Heart left ventricle (tissue), 16 donors: ENCODE measurements around the gene PCDHA10. TPM values are rescaled to one million over a fixed set of nuclear protein-coding genes. Genes with fewer than 3 reads are reported as not detected.

ENCODE experiments used
- ATAC-seq, 4 donors: fragments of 200-7000 bp; cut with Tn5 transposase; one replicate each; pipeline ENCODE4 v1.9.1; 2020 to 2022; ENCODE audit warnings: moderate library complexity in 4 of 4, mild to moderate bottlenecking in 3 of 4, moderate number of reproducible peaks in 1 of 4
- DNase-seq, 5 donors: peaks; one replicate each; pipeline ENCODE4 v3.0.0-alpha.2; 2020
- H3K27ac ChIP-seq, 12 donors: fragments of 200-600 bp; sonication (generic) in 4 of 12; one replicate each; pipeline versions ENCODE4 v1.5.0 to v1.8.0; 2016 to 2022; ENCODE audit warnings: mild to moderate bottlenecking in 2 of 12
- H3K27me3 ChIP-seq, 9 donors: fragments of 200-600 bp; sonication (generic) in 2 of 9; one replicate each; pipeline versions ENCODE4 v1.5.1 to v1.8.0; 2016 to 2022; ENCODE audit warnings: mild to moderate bottlenecking in 3 of 9
- H3K36me3 ChIP-seq, 9 donors: fragments of 200-600 bp; sonication (generic) in 2 of 9; one replicate each; pipeline versions ENCODE4 v1.5.0 to v1.8.0; 2018 to 2022; ENCODE audit warnings: mild to moderate bottlenecking in 2 of 9
- H3K4me1 ChIP-seq, 12 donors: fragments of 200-600 bp; sonication (generic) in 4 of 12; one replicate each; pipeline versions ENCODE4 v1.5.0 to v1.8.0; 2016 to 2022; ENCODE audit warnings: mild to moderate bottlenecking in 3 of 12
- H3K4me3 ChIP-seq, 12 donors: fragments of 200-600 bp; sonication (generic) in 4 of 12; one replicate each; pipeline versions ENCODE4 v1.5.0 to v1.8.0; 2017 to 2022; ENCODE audit warnings: mild to moderate bottlenecking in 9 of 12, moderate library complexity in 4 of 12
- H3K9me3 ChIP-seq, 12 donors: fragments of 200-600 bp; sonication (generic) in 4 of 12; one replicate each; pipeline versions ENCODE4 v1.5.0 to v1.8.0; 2016 to 2022; ENCODE audit warnings: mild to moderate bottlenecking in 1 of 12
- CTCF ChIP-seq, 12 donors: fragments of 200-600 bp; sonication (generic) in 4 of 12; IDR thresholded peaks; one replicate each; pipeline versions ENCODE4 v1.5.0 to v1.8.0; 2018 to 2022; ENCODE audit warnings: antibody characterized with exemption in 12 of 12, mild to moderate bottlenecking in 5 of 12
- POLR2A ChIP-seq, 2 donors: fragments of 450-650 bp; IDR thresholded peaks; one replicate each; pipeline ENCODE4 v1.6.1; 2017; ENCODE audit warnings: antibody characterized with exemption in 2 of 2, mild to moderate bottlenecking in 2 of 2, moderate library complexity in 2 of 2
- WGBS, 4 donors: extraction: QIAGEN DNeasy Blood & Tissue Kit in 2 of 4; methylation state at CpG; one replicate each; pipeline versions ENCODE4 v1.1.5 to v1.1.7; 2013 to 2018; 5-methylcytosine and 5-hydroxymethylcytosine counted together
- intact Hi-C, 10 donors: fragments of 100-400 bp; cut with DNase I; formaldehyde crosslinking; loops; one replicate each; pipeline versions ENCODE4 v1.11.1 to v1.14.2; 2022
- polyA plus RNA-seq, 2 donors: library from polyadenylated mRNA; stranded (reverse); fragments of 200-250 nt; gene quantifications; one replicate each; pipeline ENCODE4 v1.2.3, GENCODE V29; 2013
- total RNA-seq, 9 donors: library from RNA; depleted of rRNA in 2 of 9; stranded (reverse); fragments of >200 nt in 2 of 9; fragmentation: NEBNext Ultra II Directional in 3 of 9; extraction: Animal tissue kit (Norgen Biotek cat#: 25700) in 3 of 9; gene quantifications; one replicate each; pipeline versions ENCODE4 v1.1.0 to v1.2.4, GENCODE V29; 2016 to 2023
- donor health status: ischemic (EF 13 %, LVEDD 7.1; RV severe dilation, severe dysfunction).
- donor health status: healthy with polysubstance abuse.
- donor health status: DM: no; HTN: yes; CAD: no.
- donor health status: DM: no; HTN: no; CAD: no.
- donor health status: ischemic (EF 25% LVEDD 6.9; RV normal size, moderate dysfunction).
- donor health status: ischemic (EF 25% LVEDD 5.7; RV mildly dilated, moderate dysfunction).
- donor health status: healthy.
- donor health status: DM: yes; HTN: yes; CAD: no.
- donor health status: ischemic (EF 35%, LVEDD 5.7; RV mildly dilated, moderate dysfunction).
- donor health status: nonischemic (EF 11% LVEDD 7.7; RV severe dilation, severe dysfunction).
- donor health status: DM: yes; HTN: yes; CAD: no.
- donor health status: PGD.
- donor health status: ischemic (EF 29% LVEDD 5.4; RV normal size, mild dysfunction).
- donor health status: nonischemic (EF 23%, LVEDD 6.1; RV moderate dilation, normal function).

PCDHA10 gene
- total and polyA plus RNA-seq, 11 donors: under 0.01 to 0.41 (median 0.15) TPM; not detected in 2

- Histone ChIP-seq H3K4me1 (no peaks in the 10 kb centered on the region), H3K9me3 (peaks cover 0 to 43% (median 15%) of the 10 kb centered on the region in 12 donors), H3K27ac (no peak overlapping the region), H3K27me3 (peaks cover 0 to 68% (median 14%) of the 10 kb centered on the region in 9 donors), H3K36me3 (no peaks in the 10 kb centered on the region), H3K4me3 (no peak overlapping the region)
- DNase-seq (no peak), ATAC-seq (no peak)
- WGBS, 4 donors: 44 to 61% (median 55%) methylated on average over 67 to 94 of the region's 94 CpGs
- TF ChIP-seq CTCF (IDR thresholded peaks at IDR 0.05) (no peak), POLR2A (IDR thresholded peaks at IDR 0.05) (no peak)
- intact Hi-C loops: loop anchor here in 1 of 10 donors (10.0 kb wide), 1 partner anchor 187 kb away; no protein-coding TSS in a partner anchor
Measured at GRCh38 chr5:140857177-140857986, 1.7 kb downstream of the PCDHA10 start.

GRCh38 chr5:140857987-140858240 is 2.2 kb downstream of the PCDHA10 start:
- TF ChIP-seq CTCF (IDR thresholded peaks at IDR 0.05) (no peak), POLR2A (IDR thresholded peaks at IDR 0.05) (no peak)
- intact Hi-C loops: loop anchor here in 1 of 10 donors (10.0 kb wide), 1 partner anchor 187 kb away; no protein-coding TSS in a partner anchor
- Histone ChIP-seq H3K4me1 (no peaks in the 10 kb centered on the region), H3K9me3 (peaks cover 0 to 46% (median 19%) of the 10 kb centered on the region in 12 donors), H3K36me3 (no peaks in the 10 kb centered on the region), H3K27me3 (peaks cover 0 to 68% (median 14%) of the 10 kb centered on the region in 9 donors), H3K4me3 (no peak overlapping the region), H3K27ac (no peak overlapping the region)
- DNase-seq (peak in 1 of 5 donors; percentile 19), ATAC-seq (no peak)
- WGBS, 4 donors: 49 to 60% (median 53%) methylated on average over 2 to 22 of the region's 22 CpGs

GRCh38 chr5:140862441-140863295 is 7.0 kb downstream of the PCDHA10 start:
- DNase-seq: peak in 1 of 5 donors; percentile 44
- Histone ChIP-seq H3K27me3 (peaks cover 0 to 64% (median 4%) of the 10 kb centered on the region in 9 donors), H3K4me1 (no peaks in the 10 kb centered on the region), H3K9me3 (peaks cover 0 to 36% (median 16%) of the 10 kb centered on the region in 12 donors), H3K27ac (no peak overlapping the region), H3K4me3 (no peak overlapping the region), H3K36me3 (no peaks in the 10 kb centered on the region)
- intact Hi-C loops: loop anchor here in 1 of 10 donors (10.0 kb wide), 1 partner anchor 182 kb away; no protein-coding TSS in a partner anchor
- ATAC-seq: no peak
- TF ChIP-seq CTCF (IDR thresholded peaks at IDR 0.05) (no peak), POLR2A (IDR thresholded peaks at IDR 0.05) (no peak)
- WGBS, 4 donors: 33 to 51% (median 46%) methylated on average over 58 to 76 of the region's 76 CpGs
